ENCODE data around the gene LZTS2. TPM values are rescaled to one million over a fixed set of nuclear protein-coding genes. Genes with fewer than 3 reads are reported as not detected.
A peak's percentile ranks its signal among the peaks of the same experiment; 100 is the strongest.

The LZTS2 gene
- total RNA-seq, 1 experiment from 2014 or later: 11.3 TPM

- H3K4me2 ChIP-seq (ENCODE audit: low read depth, low read length, poor library complexity, severe bottlenecking): peak overlapping the region; percentile 89
- H2AFZ ChIP-seq (ENCODE audit: low read length): peak overlapping the region; percentile 12; the same call in 1 of the 2 replicates
- H3K79me2 ChIP-seq (ENCODE audit: low read length): peaks cover 12% of the 10 kb centered on the region
- peak overlapping the region; percentile 94 for H3K4me3 ChIP-seq (ENCODE audit: low read length)
- peak overlapping the region; percentile 82 for H3K27ac ChIP-seq (ENCODE audit: low read length)
- no peaks in the 10 kb centered on the region for H3K9me2 ChIP-seq (replicated peaks; ENCODE audit: insufficient read depth, low read length)
- H3K9me3 ChIP-seq (ENCODE audit: low read length): no peaks in the 10 kb centered on the region
- H3K27me3 ChIP-seq (ENCODE audit: low read length): no peaks in the 10 kb centered on the region
- H3K9ac ChIP-seq (ENCODE audit: low read length): peak overlapping the region; percentile 93
- H4K20me1 ChIP-seq (ENCODE audit: insufficient read depth, low read depth, low read length): no peaks in the 10 kb centered on the region
- peaks cover 21% of the 10 kb centered on the region for H3K4me1 ChIP-seq (ENCODE audit: low read length)
- DNase-seq: peak; percentile 89
- 0 out of 2 replicates have a peak, but pooled peaks cover 3% of the 10 kb centered on the region for H3K36me3 ChIP-seq (ENCODE audit: insufficient read depth, low read length)
Measured at GRCh38 chr10:100998991-100999741, 442 bp upstream of the LZTS2 start.

- Histone ChIP-seq H3K9me2 (replicated peaks; ENCODE audit: insufficient read depth, low read length) (no peaks in the 10 kb centered on the region), H3K27ac (ENCODE audit: low read length) (no peak overlapping the region), H3K36me3 (ENCODE audit: insufficient read depth, low read length) (0 out of 2 replicates have a peak, but pooled peaks cover 3% of the 10 kb centered on the region), H4K20me1 (ENCODE audit: insufficient read depth, low read depth, low read length) (no peaks in the 10 kb centered on the region), H2AFZ (ENCODE audit: low read length) (no peak overlapping the region), H3K4me1 (ENCODE audit: low read length) (peaks cover 21% of the 10 kb centered on the region), H3K4me3 (ENCODE audit: low read length) (no peak overlapping the region; the same call in 1 of the 2 replicates), H3K79me2 (ENCODE audit: low read length) (peaks cover 12% of the 10 kb centered on the region), H3K4me2 (ENCODE audit: low read depth, low read length, poor library complexity, severe bottlenecking) (no peak overlapping the region), H3K9me3 (ENCODE audit: low read length) (no peaks in the 10 kb centered on the region), H3K27me3 (ENCODE audit: low read length) (no peaks in the 10 kb centered on the region), H3K9ac (ENCODE audit: low read length) (0 out of 2 replicates have a peak overlapping the region, but pooled peaks have one; percentile 16)
- DNase-seq: no peak
Measured at GRCh38 chr10:101000127-101000914, 713 bp downstream of the LZTS2 start.

- H3K36me3 ChIP-seq (ENCODE audit: insufficient read depth, low read length): 0 out of 2 replicates have a peak, but pooled peaks cover 3% of the 10 kb centered on the region
- peaks cover 12% of the 10 kb centered on the region for H3K79me2 ChIP-seq (ENCODE audit: low read length)
- H3K4me1 ChIP-seq (ENCODE audit: low read length): peaks cover 21% of the 10 kb centered on the region
- H3K4me2 ChIP-seq (ENCODE audit: low read depth, low read length, poor library complexity, severe bottlenecking): no peak overlapping the region
- no peaks in the 10 kb centered on the region for H3K27me3 ChIP-seq (ENCODE audit: low read length)
- no peak for DNase-seq
- no peak overlapping the region for H2AFZ ChIP-seq (ENCODE audit: low read length)
- H3K4me3 ChIP-seq (ENCODE audit: low read length): no peak overlapping the region
- no peak overlapping the region for H3K27ac ChIP-seq (ENCODE audit: low read length)
- H3K9me3 ChIP-seq (ENCODE audit: low read length): no peaks in the 10 kb centered on the region
- H4K20me1 ChIP-seq (ENCODE audit: insufficient read depth, low read depth, low read length): no peaks in the 10 kb centered on the region
- H3K9me2 ChIP-seq (replicated peaks; ENCODE audit: insufficient read depth, low read length): no peaks in the 10 kb centered on the region
- no peak overlapping the region for H3K9ac ChIP-seq (ENCODE audit: low read length)
Measured at GRCh38 chr10:101000915-101001658, 1.5 kb downstream of the LZTS2 start.

- no peaks in the 10 kb centered on the region for H3K9me3 ChIP-seq (ENCODE audit: low read length)
- H3K4me3 ChIP-seq (ENCODE audit: low read length): no peak overlapping the region
- 0 out of 2 replicates have a peak, but pooled peaks cover 3% of the 10 kb centered on the region for H3K36me3 ChIP-seq (ENCODE audit: insufficient read depth, low read length)
- no peaks in the 10 kb centered on the region for H3K9me2 ChIP-seq (replicated peaks; ENCODE audit: insufficient read depth, low read length)
- no peak overlapping the region for H3K27ac ChIP-seq (ENCODE audit: low read length)
- H4K20me1 ChIP-seq (ENCODE audit: insufficient read depth, low read depth, low read length): no peaks in the 10 kb centered on the region
- H2AFZ ChIP-seq (ENCODE audit: low read length): no peak overlapping the region
- peaks cover 12% of the 10 kb centered on the region for H3K79me2 ChIP-seq (ENCODE audit: low read length)
- DNase-seq: no peak
- no peak overlapping the region for H3K9ac ChIP-seq (ENCODE audit: low read length)
- H3K4me2 ChIP-seq (ENCODE audit: low read depth, low read length, poor library complexity, severe bottlenecking): no peak overlapping the region
- no peaks in the 10 kb centered on the region for H3K27me3 ChIP-seq (ENCODE audit: low read length)
- peaks cover 15% of the 10 kb centered on the region for H3K4me1 ChIP-seq (ENCODE audit: low read length)
Measured at GRCh38 chr10:101001659-101002035, 2.0 kb downstream of the LZTS2 start.

GRCh38 chr10:101002456-101002855, 2.8 kb downstream of the LZTS2 start:
- H3K79me2 ChIP-seq (ENCODE audit: low read length): peaks cover 12% of the 10 kb centered on the region
- no peaks in the 10 kb centered on the region for H3K27me3 ChIP-seq (ENCODE audit: low read length)
- no peaks in the 10 kb centered on the region for H3K9me3 ChIP-seq (ENCODE audit: low read length)
- H3K4me2 ChIP-seq (ENCODE audit: low read depth, low read length, poor library complexity, severe bottlenecking): no peak overlapping the region
- no peaks in the 10 kb centered on the region for H3K9me2 ChIP-seq (replicated peaks; ENCODE audit: insufficient read depth, low read length)
- no peak overlapping the region for H2AFZ ChIP-seq (ENCODE audit: low read length)
- peaks cover 13% of the 10 kb centered on the region for H3K4me1 ChIP-seq (ENCODE audit: low read length)
- 0 out of 2 replicates have a peak, but pooled peaks cover 3% of the 10 kb centered on the region for H3K36me3 ChIP-seq (ENCODE audit: insufficient read depth, low read length)
- no peak overlapping the region for H3K9ac ChIP-seq (ENCODE audit: low read length)
- DNase-seq: no peak
- no peak overlapping the region for H3K4me3 ChIP-seq (ENCODE audit: low read length)
- no peak overlapping the region for H3K27ac ChIP-seq (ENCODE audit: low read length)
- H4K20me1 ChIP-seq (ENCODE audit: insufficient read depth, low read depth, low read length): no peaks in the 10 kb centered on the region

- Histone ChIP-seq H3K9me2 (replicated peaks; ENCODE audit: insufficient read depth, low read length) (no peaks in the 10 kb centered on the region), H3K27me3 (ENCODE audit: low read length) (no peaks in the 10 kb centered on the region), H3K27ac (ENCODE audit: low read length) (no peak overlapping the region), H3K36me3 (ENCODE audit: insufficient read depth, low read length) (0 out of 2 replicates have a peak, but pooled peaks cover 3% of the 10 kb centered on the region), H3K4me1 (ENCODE audit: low read length) (peaks cover 3% of the 10 kb centered on the region), H2AFZ (ENCODE audit: low read length) (no peak overlapping the region), H3K9ac (ENCODE audit: low read length) (no peak overlapping the region), H4K20me1 (ENCODE audit: insufficient read depth, low read depth, low read length) (no peaks in the 10 kb centered on the region), H3K79me2 (ENCODE audit: low read length) (peaks cover 12% of the 10 kb centered on the region), H3K4me2 (ENCODE audit: low read depth, low read length, poor library complexity, severe bottlenecking) (no peak overlapping the region), H3K4me3 (ENCODE audit: low read length) (no peak overlapping the region), H3K9me3 (ENCODE audit: low read length) (no peaks in the 10 kb centered on the region)
- no peak for DNase-seq
Measured at GRCh38 chr10:101003639-101004206, 4.1 kb downstream of the LZTS2 start.

- H3K4me2 ChIP-seq (ENCODE audit: low read depth, low read length, poor library complexity, severe bottlenecking): no peak overlapping the region
- no peaks in the 10 kb centered on the region for H3K27me3 ChIP-seq (ENCODE audit: low read length)
- no peak for DNase-seq
- peaks cover 3% of the 10 kb centered on the region; the same call in 1 of the 2 replicates for H3K4me1 ChIP-seq (ENCODE audit: low read length)
- no peaks in the 10 kb centered on the region for H4K20me1 ChIP-seq (ENCODE audit: insufficient read depth, low read depth, low read length)
- H3K4me3 ChIP-seq (ENCODE audit: low read length): no peak overlapping the region
- no peak overlapping the region for H3K27ac ChIP-seq (ENCODE audit: low read length)
- no peak overlapping the region for H2AFZ ChIP-seq (ENCODE audit: low read length)
- no peaks in the 10 kb centered on the region for H3K9me3 ChIP-seq (ENCODE audit: low read length)
- H3K36me3 ChIP-seq (ENCODE audit: insufficient read depth, low read length): 0 out of 2 replicates have a peak, but pooled peaks cover 3% of the 10 kb centered on the region
- H3K79me2 ChIP-seq (ENCODE audit: low read length): peaks cover 6% of the 10 kb centered on the region
- H3K9me2 ChIP-seq (replicated peaks; ENCODE audit: insufficient read depth, low read length): no peaks in the 10 kb centered on the region
- H3K9ac ChIP-seq (ENCODE audit: low read length): no peak overlapping the region
Measured at GRCh38 chr10:101005361-101005760, 5.8 kb downstream of the LZTS2 start.
